ENCODE data around the gene LYPLAL1. TPM values are rescaled to one million over a fixed set of nuclear protein-coding genes. Genes with fewer than 3 reads are reported as not detected.

Gene LYPLAL1
- total and polyA plus RNA-seq, 9 of the 15 experiments (the other 6 are each of a cell fraction or from before 2014, with no cell fraction given), result 14.9 to 179 (median 46.3) TPM

DNA sequence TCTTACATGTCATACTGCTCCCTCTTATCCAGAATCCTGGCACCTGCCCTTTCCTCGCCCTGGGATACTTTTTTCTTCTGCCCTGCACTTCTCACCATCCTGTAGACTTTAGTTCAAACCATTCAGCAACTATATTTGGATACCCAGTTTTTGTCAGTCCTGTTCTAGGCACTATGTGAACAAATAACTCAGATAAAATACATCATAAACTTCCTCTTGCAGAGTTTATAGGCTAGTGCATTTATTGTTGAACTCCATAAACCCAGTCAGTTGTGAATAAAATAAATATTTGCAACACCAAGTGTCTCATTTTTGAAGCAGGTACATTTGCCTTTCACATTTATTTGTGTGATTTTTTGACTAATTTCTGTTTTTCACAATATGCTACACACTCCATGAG, 4.3 kb downstream of the LYPLAL1 start (continued):
- TF ChIP-seq, protein P1, sequence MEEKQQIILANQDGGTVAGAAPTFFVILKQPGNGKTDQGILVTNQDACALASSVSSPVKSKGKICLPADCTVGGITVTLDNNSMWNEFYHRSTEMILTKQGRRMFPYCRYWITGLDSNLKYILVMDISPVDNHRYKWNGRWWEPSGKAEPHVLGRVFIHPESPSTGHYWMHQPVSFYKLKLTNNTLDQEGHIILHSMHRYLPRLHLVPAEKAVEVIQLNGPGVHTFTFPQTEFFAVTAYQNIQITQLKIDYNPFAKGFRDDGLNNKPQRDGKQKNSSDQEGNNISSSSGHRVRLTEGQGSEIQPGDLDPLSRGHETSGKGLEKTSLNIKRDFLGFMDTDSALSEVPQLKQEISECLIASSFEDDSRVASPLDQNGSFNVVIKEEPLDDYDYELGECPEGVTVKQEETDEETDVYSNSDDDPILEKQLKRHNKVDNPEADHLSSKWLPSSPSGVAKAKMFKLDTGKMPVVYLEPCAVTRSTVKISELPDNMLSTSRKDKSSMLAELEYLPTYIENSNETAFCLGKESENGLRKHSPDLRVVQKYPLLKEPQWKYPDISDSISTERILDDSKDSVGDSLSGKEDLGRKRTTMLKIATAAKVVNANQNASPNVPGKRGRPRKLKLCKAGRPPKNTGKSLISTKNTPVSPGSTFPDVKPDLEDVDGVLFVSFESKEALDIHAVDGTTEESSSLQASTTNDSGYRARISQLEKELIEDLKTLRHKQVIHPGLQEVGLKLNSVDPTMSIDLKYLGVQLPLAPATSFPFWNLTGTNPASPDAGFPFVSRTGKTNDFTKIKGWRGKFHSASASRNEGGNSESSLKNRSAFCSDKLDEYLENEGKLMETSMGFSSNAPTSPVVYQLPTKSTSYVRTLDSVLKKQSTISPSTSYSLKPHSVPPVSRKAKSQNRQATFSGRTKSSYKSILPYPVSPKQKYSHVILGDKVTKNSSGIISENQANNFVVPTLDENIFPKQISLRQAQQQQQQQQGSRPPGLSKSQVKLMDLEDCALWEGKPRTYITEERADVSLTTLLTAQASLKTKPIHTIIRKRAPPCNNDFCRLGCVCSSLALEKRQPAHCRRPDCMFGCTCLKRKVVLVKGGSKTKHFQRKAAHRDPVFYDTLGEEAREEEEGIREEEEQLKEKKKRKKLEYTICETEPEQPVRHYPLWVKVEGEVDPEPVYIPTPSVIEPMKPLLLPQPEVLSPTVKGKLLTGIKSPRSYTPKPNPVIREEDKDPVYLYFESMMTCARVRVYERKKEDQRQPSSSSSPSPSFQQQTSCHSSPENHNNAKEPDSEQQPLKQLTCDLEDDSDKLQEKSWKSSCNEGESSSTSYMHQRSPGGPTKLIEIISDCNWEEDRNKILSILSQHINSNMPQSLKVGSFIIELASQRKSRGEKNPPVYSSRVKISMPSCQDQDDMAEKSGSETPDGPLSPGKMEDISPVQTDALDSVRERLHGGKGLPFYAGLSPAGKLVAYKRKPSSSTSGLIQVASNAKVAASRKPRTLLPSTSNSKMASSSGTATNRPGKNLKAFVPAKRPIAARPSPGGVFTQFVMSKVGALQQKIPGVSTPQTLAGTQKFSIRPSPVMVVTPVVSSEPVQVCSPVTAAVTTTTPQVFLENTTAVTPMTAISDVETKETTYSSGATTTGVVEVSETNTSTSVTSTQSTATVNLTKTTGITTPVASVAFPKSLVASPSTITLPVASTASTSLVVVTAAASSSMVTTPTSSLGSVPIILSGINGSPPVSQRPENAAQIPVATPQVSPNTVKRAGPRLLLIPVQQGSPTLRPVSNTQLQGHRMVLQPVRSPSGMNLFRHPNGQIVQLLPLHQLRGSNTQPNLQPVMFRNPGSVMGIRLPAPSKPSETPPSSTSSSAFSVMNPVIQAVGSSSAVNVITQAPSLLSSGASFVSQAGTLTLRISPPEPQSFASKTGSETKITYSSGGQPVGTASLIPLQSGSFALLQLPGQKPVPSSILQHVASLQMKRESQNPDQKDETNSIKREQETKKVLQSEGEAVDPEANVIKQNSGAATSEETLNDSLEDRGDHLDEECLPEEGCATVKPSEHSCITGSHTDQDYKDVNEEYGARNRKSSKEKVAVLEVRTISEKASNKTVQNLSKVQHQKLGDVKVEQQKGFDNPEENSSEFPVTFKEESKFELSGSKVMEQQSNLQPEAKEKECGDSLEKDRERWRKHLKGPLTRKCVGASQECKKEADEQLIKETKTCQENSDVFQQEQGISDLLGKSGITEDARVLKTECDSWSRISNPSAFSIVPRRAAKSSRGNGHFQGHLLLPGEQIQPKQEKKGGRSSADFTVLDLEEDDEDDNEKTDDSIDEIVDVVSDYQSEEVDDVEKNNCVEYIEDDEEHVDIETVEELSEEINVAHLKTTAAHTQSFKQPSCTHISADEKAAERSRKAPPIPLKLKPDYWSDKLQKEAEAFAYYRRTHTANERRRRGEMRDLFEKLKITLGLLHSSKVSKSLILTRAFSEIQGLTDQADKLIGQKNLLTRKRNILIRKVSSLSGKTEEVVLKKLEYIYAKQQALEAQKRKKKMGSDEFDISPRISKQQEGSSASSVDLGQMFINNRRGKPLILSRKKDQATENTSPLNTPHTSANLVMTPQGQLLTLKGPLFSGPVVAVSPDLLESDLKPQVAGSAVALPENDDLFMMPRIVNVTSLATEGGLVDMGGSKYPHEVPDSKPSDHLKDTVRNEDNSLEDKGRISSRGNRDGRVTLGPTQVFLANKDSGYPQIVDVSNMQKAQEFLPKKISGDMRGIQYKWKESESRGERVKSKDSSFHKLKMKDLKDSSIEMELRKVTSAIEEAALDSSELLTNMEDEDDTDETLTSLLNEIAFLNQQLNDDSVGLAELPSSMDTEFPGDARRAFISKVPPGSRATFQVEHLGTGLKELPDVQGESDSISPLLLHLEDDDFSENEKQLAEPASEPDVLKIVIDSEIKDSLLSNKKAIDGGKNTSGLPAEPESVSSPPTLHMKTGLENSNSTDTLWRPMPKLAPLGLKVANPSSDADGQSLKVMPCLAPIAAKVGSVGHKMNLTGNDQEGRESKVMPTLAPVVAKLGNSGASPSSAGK (IDR thresholded peaks at IDR 0.05), result no peak
- TF ChIP-seq TEAD1 (CRISPR knock-in tag; IDR thresholded peaks at IDR 0.05) (no peak), FOS (IDR thresholded peaks at IDR 0.05; ENCODE audit: extremely low read depth, insufficient read length) (no peak), ZHX1 (conservative IDR thresholded peaks at IDR 0.05; ENCODE audit: low read length) (no peak), SRSF7 (optimal IDR thresholded peaks at IDR 0.05; ENCODE audit: low read depth, low read length) (no peak), ZNF445 (CRISPR knock-in tag; IDR thresholded peaks at IDR 0.05; ENCODE audit: low read depth) (no peak), ZNF589 (CRISPR knock-in tag; IDR thresholded peaks at IDR 0.05; ENCODE audit: low read depth) (no peak)
- TF ChIP-seq, protein P2, sequence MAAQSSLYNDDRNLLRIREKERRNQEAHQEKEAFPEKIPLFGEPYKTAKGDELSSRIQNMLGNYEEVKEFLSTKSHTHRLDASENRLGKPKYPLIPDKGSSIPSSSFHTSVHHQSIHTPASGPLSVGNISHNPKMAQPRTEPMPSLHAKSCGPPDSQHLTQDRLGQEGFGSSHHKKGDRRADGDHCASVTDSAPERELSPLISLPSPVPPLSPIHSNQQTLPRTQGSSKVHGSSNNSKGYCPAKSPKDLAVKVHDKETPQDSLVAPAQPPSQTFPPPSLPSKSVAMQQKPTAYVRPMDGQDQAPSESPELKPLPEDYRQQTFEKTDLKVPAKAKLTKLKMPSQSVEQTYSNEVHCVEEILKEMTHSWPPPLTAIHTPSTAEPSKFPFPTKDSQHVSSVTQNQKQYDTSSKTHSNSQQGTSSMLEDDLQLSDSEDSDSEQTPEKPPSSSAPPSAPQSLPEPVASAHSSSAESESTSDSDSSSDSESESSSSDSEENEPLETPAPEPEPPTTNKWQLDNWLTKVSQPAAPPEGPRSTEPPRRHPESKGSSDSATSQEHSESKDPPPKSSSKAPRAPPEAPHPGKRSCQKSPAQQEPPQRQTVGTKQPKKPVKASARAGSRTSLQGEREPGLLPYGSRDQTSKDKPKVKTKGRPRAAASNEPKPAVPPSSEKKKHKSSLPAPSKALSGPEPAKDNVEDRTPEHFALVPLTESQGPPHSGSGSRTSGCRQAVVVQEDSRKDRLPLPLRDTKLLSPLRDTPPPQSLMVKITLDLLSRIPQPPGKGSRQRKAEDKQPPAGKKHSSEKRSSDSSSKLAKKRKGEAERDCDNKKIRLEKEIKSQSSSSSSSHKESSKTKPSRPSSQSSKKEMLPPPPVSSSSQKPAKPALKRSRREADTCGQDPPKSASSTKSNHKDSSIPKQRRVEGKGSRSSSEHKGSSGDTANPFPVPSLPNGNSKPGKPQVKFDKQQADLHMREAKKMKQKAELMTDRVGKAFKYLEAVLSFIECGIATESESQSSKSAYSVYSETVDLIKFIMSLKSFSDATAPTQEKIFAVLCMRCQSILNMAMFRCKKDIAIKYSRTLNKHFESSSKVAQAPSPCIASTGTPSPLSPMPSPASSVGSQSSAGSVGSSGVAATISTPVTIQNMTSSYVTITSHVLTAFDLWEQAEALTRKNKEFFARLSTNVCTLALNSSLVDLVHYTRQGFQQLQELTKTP (IDR thresholded peaks at IDR 0.05; ENCODE audit: low read depth in 1 of 2, partially characterized antibody in 2 of 2), result no peak
